K562 (cell line): ENCODE data around the gene CREB5. TPM values are rescaled to one million over a fixed set of nuclear protein-coding genes. Genes with fewer than 3 reads are reported as not detected.

ENCODE experiments used
- ATAC-seq: fragments of 200-7000 bp; cut with Tn5 transposase; 3 replicates; pipeline ENCODE4 v1.9.1; 2020; ENCODE audit warnings: moderate library complexity
- BruUV-seq: library from RNA; stranded (reverse); fragments of 400-500 nt; replicated peaks from 2 replicates; lab custom pipeline; 2021; lab: Mats Ljungman, UMichigan
- CTCF ChIA-PET: fragments of 300-600 bp; formaldehyde crosslinking; extraction: SDS; loops from one replicate; lab custom pipeline; 2021; ENCODE audit warnings: low intra/inter-chr PET ratio; lab: Yijun Ruan, JAX
- POLR2A ChIA-PET: fragments of 300-600, 350-650 bp; sonication (Branson Sonifier 250); formaldehyde crosslinking; extraction: SDS; loops from one replicate; lab custom pipeline; 2021; ENCODE audit warnings: antibody characterized with exemption, inconsistent platforms; lab: Yijun Ruan, JAX
- DNase-seq, 4 experiments: peaks; one replicate each; pipeline versions ENCODE4 v3.0.0 to v3.0.0-alpha.2; 2011 to 2018; ENCODE audit warnings: low spot score in 3 of 4, mixed read lengths in 3 of 4; ENCODE audit errors: extremely low read depth in 1 of 4
- FAIRE-seq: peaks from 2 replicates; lab custom pipeline; 2011; peaks lifted over from hg19 to GRCh38; lab: Jason Lieb, UNC
- H2AFZ ChIP-seq: 2 replicates; pipeline ENCODE4 v1.6.0; 2011; ENCODE audit warnings: low read depth, low read length, control low read depth, inconsistent platforms
- H3K27ac ChIP-seq: fragments of 200-600 bp; 3 replicates; pipeline ENCODE4 v1.8.0; 2011; ENCODE audit warnings: low read depth, mild to moderate bottlenecking, control low read depth, inconsistent platforms, low read length, moderate library complexity, mixed read lengths; ENCODE audit errors: extremely low read depth
- H3K27me3 ChIP-seq, 2 experiments: fragments of 300-600 bp in 1 of 2; 2 replicates in 1 of 2; 3 replicates in 1 of 2; pipeline versions ENCODE4 v1.6.0 to v1.8.0; 2011; ENCODE audit warnings: inconsistent platforms in 2 of 2, low read length in 2 of 2, mild to moderate bottlenecking in 1 of 2, mixed read lengths in 1 of 2, moderate library complexity in 1 of 2; ENCODE audit not compliant: control insufficient read depth in 2 of 2, insufficient read depth in 2 of 2
- H3K36me3 ChIP-seq: fragments of 300-600 bp; 3 replicates; pipeline ENCODE4 v1.8.0; 2011; ENCODE audit warnings: mild to moderate bottlenecking, low read length, inconsistent platforms; ENCODE audit not compliant: control insufficient read depth, insufficient read depth
- H3K4me1 ChIP-seq, 2 experiments: fragments of 200-600 bp in 1 of 2; replicated peaks in 1 of 2; 2 replicates in 1 of 2; 3 replicates in 1 of 2; pipeline versions ENCODE4 v1.5.1 to v1.8.0; 2011; ENCODE audit warnings: inconsistent platforms in 2 of 2, low read length in 2 of 2, mild to moderate bottlenecking in 1 of 2, mixed read lengths in 1 of 2, moderate library complexity in 1 of 2; ENCODE audit not compliant: control insufficient read depth in 2 of 2, insufficient read depth in 2 of 2
- H3K4me2 ChIP-seq: 2 replicates; pipeline ENCODE4 v1.6.1; 2011; ENCODE audit warnings: low read length, control low read depth, inconsistent platforms, mixed read lengths; ENCODE audit not compliant: insufficient read depth
- H3K4me3 ChIP-seq: fragments of 200-600 bp; sonication (generic), shearing (Covaris generic); 2 replicates; pipeline ENCODE4 v1.5.1; 2016; ENCODE audit warnings: control low read depth, inconsistent platforms
- H3K79me2 ChIP-seq: fragments of 200-600 bp; 3 replicates; pipeline ENCODE4 v1.8.0; 2011; ENCODE audit warnings: low read length, inconsistent platforms; ENCODE audit not compliant: control insufficient read depth, insufficient read depth
- H3K9ac ChIP-seq, 2 experiments: 2 replicates each; pipeline versions ENCODE4 v1.6.0 to v1.6.1; 2011; ENCODE audit warnings: low read depth in 2 of 2, low read length in 2 of 2, control low read depth in 1 of 2, inconsistent platforms in 1 of 2, mild to moderate bottlenecking in 1 of 2, mixed read lengths in 1 of 2; ENCODE audit not compliant: insufficient read depth in 1 of 2
- H3K9me1 ChIP-seq: one replicate; pipeline ENCODE4 v1.6.0; 2011; ENCODE audit warnings: inconsistent platforms, mild to moderate bottlenecking, low read length, moderate library complexity; ENCODE audit not compliant: control insufficient read depth, insufficient read depth
- H3K9me3 ChIP-seq: replicated peaks from 2 replicates; pipeline ENCODE4 v1.5.1; 2011; ENCODE audit warnings: low read depth, low read length, inconsistent platforms; ENCODE audit not compliant: control insufficient read depth, insufficient read depth
- H4K20me1 ChIP-seq: replicated peaks from 2 replicates; pipeline ENCODE4 v1.6.1; 2011; ENCODE audit warnings: low read length, inconsistent platforms, mixed read lengths; ENCODE audit not compliant: control insufficient read depth, insufficient read depth
- CCNT2 ChIP-seq: IDR thresholded peaks from 2 replicates; pipeline ENCODE4 v1.6.1; 2011; ENCODE audit warnings: borderline replicate concordance, low read depth, mild to moderate bottlenecking, moderate library complexity, mixed read lengths, low read length; ENCODE audit not compliant: insufficient read length; ENCODE audit errors: extremely low read depth
- CREBBP ChIP-seq: IDR thresholded peaks from one replicate; pipeline ENCODE4 v1.6.1; 2012; ENCODE audit warnings: low read depth, mild to moderate bottlenecking, control low read depth, inconsistent platforms, low read length
- FOXM1 ChIP-seq, 2 experiments: fragments of 450-650 bp in 1 of 2; sonication (generic) in 1 of 2; formaldehyde crosslinking in 1 of 2; IDR thresholded peaks; 2 replicates each; pipeline versions ENCODE4 v1.6.1 to v1.9.0; 2017 to 2022; ENCODE audit warnings: low read depth in 2 of 2, mild to moderate bottlenecking in 2 of 2, missing genetic modification reagents in 1 of 2, moderate library complexity in 1 of 2
- WGBS: fragments of 100-300 bp; shearing (Covaris generic); methylation state at CpG from one replicate; pipeline ENCODE4 v1.1.6; 2016; ENCODE audit warnings: low coverage, mixed read lengths; ENCODE audit not compliant: insufficient coverage; ENCODE audit errors: missing lambda C conversion rate; 5-methylcytosine and 5-hydroxymethylcytosine counted together
- in situ Hi-C: fragments of 300-500 bp; cut with MboI; formaldehyde crosslinking; loops from 4 replicates; pipeline ENCODE4 v1.15.0; 2018; ENCODE audit warnings: inconsistent platforms, mixed read lengths
- intact Hi-C: fragments of 100-400 bp; cut with micrococcal nuclease; formaldehyde crosslinking; loops from 2 replicates; pipeline ENCODE4 v1.14.2; 2022
- polyA plus RNA-seq, 8 experiments: library from polyadenylated mRNA; depleted of rRNA in 4 of 8; stranded (reverse) in 5 of 8; unstranded in 3 of 8; fragments of >200 nt; fragmentation: Nextera tagmentation in 2 of 8; fragmentation: Illumina TruSeq in 1 of 8; extraction: Ambion mirVana in 2 of 8; extraction: Trizol in 1 of 8; gene quantifications; 2 replicates each; pipeline versions ENCODE4 v1.2.1 to v1.2.3, GENCODE V29; 2011 to 2014; ENCODE audit warnings: inconsistent platforms in 1 of 8, missing spikeins in 1 of 8
- total RNA-seq, 7 experiments: library from RNA; depleted of rRNA in 6 of 7; stranded (reverse); fragments of >200 nt in 6 of 7; fragmentation: Illumina TruSeq in 2 of 7; extraction: Trizol in 2 of 7; gene quantifications; 2 replicates each; pipeline versions ENCODE4 v1.2.1 to v1.2.3, GENCODE V29; 2011 to 2021; ENCODE audit warnings: low replicate concordance in 1 of 7
- TF ChIP-seq, protein P1 (sequence below), 2 experiments: fragments of 450-650 bp in 1 of 2; IDR thresholded peaks; 2 replicates each; pipeline ENCODE4 v1.6.1; 2011 to 2017; ENCODE audit warnings: low read depth in 2 of 2, antibody characterized with exemption in 1 of 2, borderline replicate concordance in 1 of 2, low read length in 1 of 2, mild to moderate bottlenecking in 1 of 2, mixed read lengths in 1 of 2; ENCODE audit not compliant: control insufficient read depth in 1 of 2

The CREB5 gene
- total and polyA plus RNA-seq, 9 of the 15 experiments (the other 6 are each of a cell fraction or from before 2014, with no cell fraction given) = 0.33 to 6.4 (median 1.8) TPM

DNA sequence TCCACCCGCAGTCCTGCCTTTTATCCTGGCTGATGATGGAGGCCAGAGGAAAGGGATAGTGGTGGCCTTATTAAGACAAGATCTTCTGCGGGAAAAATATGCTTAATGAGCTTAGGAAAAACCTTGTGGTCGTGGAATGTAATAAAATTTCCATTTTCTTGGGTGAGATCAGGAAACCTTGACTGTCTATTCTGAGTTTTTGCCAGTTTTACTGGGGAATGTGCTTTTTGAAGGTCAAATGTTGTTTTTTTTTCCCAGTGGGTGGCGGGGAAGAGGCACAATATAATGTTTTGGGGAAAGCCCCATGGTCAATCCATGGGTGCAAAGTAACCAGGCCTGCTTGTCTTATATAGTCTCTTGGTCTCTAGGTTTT lies 118.5 kb downstream of the CREB5 start:
- H4K20me1 ChIP-seq = no peaks in the 10 kb centered on the region
- BruUV-seq = no TSS peak
- H3K27me3 ChIP-seq = no peaks in the 10 kb centered on the region
- in situ Hi-C loops (no loop called here), intact Hi-C loops (no loop called here)
- 2% methylated on average over 4 of the region's 4 CpGs for WGBS
- ATAC-seq (no peak), DNase-seq (no peak), FAIRE-seq (no peak)
- no peak overlapping the region for H3K4me2 ChIP-seq
- no peak for TF ChIP-seq FOXM1 (IDR thresholded peaks at IDR 0.05; ENCODE audit: low read depth)
- TF ChIP-seq FOXM1 (CRISPR knock-in tag; IDR thresholded peaks at IDR 0.05; ENCODE audit: low read depth) = no peak
- ChIA-PET POLR2A (no interaction called here), CTCF (no interaction called here)
- H3K79me2 ChIP-seq = no peaks in the 10 kb centered on the region
- no peak overlapping the region for H3K9ac ChIP-seq
- no peaks in the 10 kb centered on the region for H3K9me1 ChIP-seq
- H3K4me1 ChIP-seq = no peaks in the 10 kb centered on the region
- H3K27ac ChIP-seq = no peak overlapping the region
- H3K9me3 ChIP-seq = no peaks in the 10 kb centered on the region
- no peak overlapping the region for H3K4me3 ChIP-seq
- H2AFZ ChIP-seq = no peak overlapping the region
- H3K36me3 ChIP-seq = no peaks in the 10 kb centered on the region

DNA sequence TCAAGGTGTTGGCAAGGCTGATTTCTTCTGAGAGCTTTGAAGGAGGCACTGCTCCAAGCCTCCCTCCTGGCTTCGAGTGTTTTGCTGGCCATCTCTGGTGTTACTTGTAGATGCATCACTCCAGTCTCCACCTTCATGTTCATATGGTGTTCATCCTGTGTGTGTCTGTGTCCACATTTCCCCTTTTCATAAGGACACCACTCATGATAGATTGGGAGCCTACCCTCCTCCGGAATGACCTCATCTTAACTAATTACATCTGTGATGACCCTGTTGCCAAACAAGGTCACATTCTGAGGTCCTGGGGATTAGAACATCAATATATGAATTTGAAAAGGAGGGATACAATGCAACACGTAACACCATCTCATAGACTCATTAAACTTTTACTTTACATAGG lies 119.0 kb downstream of the CREB5 start:
- no peaks in the 10 kb centered on the region for H3K4me1 ChIP-seq
- H4K20me1 ChIP-seq = no peaks in the 10 kb centered on the region
- intact Hi-C loops = no loop called here
- H3K4me2 ChIP-seq = no peak overlapping the region
- H3K9me1 ChIP-seq = no peaks in the 10 kb centered on the region
- ATAC-seq = no peak
- no peak overlapping the region for H3K4me3 ChIP-seq
- FAIRE-seq = no peak
- H2AFZ ChIP-seq = no peak overlapping the region
- no peak overlapping the region for H3K27ac ChIP-seq
- BruUV-seq = no TSS peak
- no peak for DNase-seq
- ChIA-PET CTCF (no interaction called here), POLR2A (no interaction called here)
- H3K79me2 ChIP-seq = no peaks in the 10 kb centered on the region
- no peak overlapping the region for H3K9ac ChIP-seq
- H3K27me3 ChIP-seq = 0 out of 5 replicates have a peak, but pooled peaks cover 0 to 2% of the 10 kb centered on the region in 2 experiments
- TF ChIP-seq, protein P1, sequence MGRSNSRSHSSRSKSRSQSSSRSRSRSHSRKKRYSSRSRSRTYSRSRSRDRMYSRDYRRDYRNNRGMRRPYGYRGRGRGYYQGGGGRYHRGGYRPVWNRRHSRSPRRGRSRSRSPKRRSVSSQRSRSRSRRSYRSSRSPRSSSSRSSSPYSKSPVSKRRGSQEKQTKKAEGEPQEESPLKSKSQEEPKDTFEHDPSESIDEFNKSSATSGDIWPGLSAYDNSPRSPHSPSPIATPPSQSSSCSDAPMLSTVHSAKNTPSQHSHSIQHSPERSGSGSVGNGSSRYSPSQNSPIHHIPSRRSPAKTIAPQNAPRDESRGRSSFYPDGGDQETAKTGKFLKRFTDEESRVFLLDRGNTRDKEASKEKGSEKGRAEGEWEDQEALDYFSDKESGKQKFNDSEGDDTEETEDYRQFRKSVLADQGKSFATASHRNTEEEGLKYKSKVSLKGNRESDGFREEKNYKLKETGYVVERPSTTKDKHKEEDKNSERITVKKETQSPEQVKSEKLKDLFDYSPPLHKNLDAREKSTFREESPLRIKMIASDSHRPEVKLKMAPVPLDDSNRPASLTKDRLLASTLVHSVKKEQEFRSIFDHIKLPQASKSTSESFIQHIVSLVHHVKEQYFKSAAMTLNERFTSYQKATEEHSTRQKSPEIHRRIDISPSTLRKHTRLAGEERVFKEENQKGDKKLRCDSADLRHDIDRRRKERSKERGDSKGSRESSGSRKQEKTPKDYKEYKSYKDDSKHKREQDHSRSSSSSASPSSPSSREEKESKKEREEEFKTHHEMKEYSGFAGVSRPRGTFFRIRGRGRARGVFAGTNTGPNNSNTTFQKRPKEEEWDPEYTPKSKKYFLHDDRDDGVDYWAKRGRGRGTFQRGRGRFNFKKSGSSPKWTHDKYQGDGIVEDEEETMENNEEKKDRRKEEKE (IDR thresholded peaks at IDR 0.05; ENCODE audit: borderline replicate concordance in 1 of 2, control insufficient read depth in 1 of 2, low read depth in 2 of 2, low read length in 1 of 2) = no peak
- TF ChIP-seq CREBBP (no peak), CCNT2 (no peak)
- no peaks in the 10 kb centered on the region for H3K36me3 ChIP-seq
- 0% methylated on average over 3 of the region's 3 CpGs for WGBS
- H3K9me3 ChIP-seq = no peaks in the 10 kb centered on the region
- in situ Hi-C loops = no loop called here
